Measurements from ENCODE around the gene IFT25. TPM values are rescaled to one million over a fixed set of nuclear protein-coding genes. Genes with fewer than 3 reads are reported as not detected.

Gene IFT25
- total RNA-seq, 2 donors from 2014 or later: 6.5 to 10.1 TPM

DNA sequence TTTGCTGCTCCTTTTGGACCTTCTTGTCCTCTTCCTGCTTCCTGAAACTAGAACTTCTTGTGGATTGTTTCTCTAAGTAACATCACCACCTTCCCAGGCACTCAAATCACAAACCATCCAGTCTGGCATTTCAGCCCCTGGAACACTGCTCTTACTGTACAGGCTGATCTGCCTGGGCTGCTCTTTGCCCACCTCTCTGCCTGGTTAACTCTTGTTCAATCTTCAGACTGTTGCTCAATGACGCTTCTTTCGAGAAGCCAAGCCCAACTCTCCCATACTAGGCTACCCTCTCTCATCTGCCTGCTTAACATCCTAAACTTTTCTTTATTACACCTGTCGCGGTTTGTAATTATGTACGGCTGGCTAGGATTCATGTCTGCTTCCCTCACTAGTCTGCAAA, 50.9 kb downstream of the IFT25 start:
- TF ChIP-seq, protein P1, sequence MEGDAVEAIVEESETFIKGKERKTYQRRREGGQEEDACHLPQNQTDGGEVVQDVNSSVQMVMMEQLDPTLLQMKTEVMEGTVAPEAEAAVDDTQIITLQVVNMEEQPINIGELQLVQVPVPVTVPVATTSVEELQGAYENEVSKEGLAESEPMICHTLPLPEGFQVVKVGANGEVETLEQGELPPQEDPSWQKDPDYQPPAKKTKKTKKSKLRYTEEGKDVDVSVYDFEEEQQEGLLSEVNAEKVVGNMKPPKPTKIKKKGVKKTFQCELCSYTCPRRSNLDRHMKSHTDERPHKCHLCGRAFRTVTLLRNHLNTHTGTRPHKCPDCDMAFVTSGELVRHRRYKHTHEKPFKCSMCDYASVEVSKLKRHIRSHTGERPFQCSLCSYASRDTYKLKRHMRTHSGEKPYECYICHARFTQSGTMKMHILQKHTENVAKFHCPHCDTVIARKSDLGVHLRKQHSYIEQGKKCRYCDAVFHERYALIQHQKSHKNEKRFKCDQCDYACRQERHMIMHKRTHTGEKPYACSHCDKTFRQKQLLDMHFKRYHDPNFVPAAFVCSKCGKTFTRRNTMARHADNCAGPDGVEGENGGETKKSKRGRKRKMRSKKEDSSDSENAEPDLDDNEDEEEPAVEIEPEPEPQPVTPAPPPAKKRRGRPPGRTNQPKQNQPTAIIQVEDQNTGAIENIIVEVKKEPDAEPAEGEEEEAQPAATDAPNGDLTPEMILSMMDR (IDR thresholded peaks at IDR 0.05): no peak
- no peak for DNase-seq (ENCODE audit: low spot score)
- Histone ChIP-seq H3K36me3 (no peaks in the 10 kb centered on the region), H3K4me1 (peaks cover 0 to 16% of the 10 kb centered on the region in 2 donors), H3K27ac (no peak overlapping the region), H3K4me3 (no peak overlapping the region), H3K27me3 (no peaks in the 10 kb centered on the region), H3K9me3 (no peaks in the 10 kb centered on the region)

DNA sequence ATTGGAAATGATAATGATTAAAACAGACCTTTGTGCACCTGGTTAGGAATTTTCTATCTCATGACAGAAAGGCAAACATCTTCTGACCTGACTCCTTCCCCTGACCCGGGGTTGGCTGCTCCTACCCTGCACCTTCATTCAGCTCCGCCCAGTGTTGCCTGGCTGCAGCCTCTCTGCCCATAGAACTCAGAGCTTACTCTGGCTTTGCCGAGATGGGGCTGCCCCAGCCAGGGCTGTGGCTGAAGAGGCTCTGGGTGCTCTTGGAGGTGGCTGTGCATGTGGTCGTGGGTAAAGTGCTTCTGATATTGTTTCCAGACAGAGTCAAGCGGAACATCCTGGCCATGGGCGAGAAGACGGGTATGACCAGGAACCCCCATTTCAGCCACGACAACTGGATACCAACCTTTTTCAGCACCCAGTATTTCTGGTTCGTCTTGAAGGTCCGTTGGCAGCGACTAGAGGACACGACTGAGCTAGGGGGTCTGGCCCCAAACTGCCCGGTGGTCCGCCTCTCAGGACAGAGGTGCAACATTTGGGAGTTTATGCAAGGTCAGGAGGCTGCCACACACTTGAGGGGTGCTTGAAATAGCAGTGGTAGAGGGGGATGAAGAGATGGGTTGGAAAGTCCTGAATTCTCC, 51.4 kb downstream of the IFT25 start, which contains the start of gene DIO1:
TSS of gene DIO1 (plus strand) at position 189 of the 638 bp plus-strand sequence. CDS start at position 213, 24 bp downstream.
- Histone ChIP-seq H3K4me3 (no peak within 1 kb of the TSS), H3K9me3 (no peaks in the 10 kb centered on the region), H3K36me3 (no peaks in the 10 kb centered on the region), H3K27ac (no peak within 1 kb of the TSS), H3K27me3 (no peaks in the 10 kb centered on the region), H3K4me1 (peaks cover 0 to 13% of the 10 kb centered on the region in 2 donors)
- TF ChIP-seq, protein P1 (IDR thresholded peaks at IDR 0.05): no peak
- DNase-seq (ENCODE audit: low spot score): no peak

DNA sequence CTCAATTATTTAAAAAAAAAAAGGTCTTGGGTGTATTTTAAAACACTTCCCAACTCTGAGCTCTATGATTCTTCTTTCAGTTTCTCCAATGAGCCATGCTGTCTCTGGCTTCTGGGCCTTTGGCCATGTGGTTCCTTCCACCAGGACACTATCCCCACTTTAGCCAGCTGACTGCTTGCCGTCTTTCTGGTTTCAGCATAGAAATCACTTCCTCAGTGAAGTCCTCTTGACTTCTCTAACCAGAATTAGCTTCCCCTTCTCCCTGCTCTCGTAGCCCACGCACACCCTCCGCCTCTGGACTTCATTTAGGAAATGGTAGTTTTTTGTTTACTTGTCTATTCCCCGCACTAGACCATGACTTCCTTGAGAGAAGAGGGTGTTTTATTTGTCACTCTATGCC, 52.6 kb downstream of the IFT25 start:
- Histone ChIP-seq H3K4me3 (no peak overlapping the region), H3K36me3 (no peaks in the 10 kb centered on the region), H3K27ac (no peak overlapping the region), H3K27me3 (no peaks in the 10 kb centered on the region), H3K4me1 (peaks cover 0 to 14% of the 10 kb centered on the region in 2 donors), H3K9me3 (no peaks in the 10 kb centered on the region)
- TF ChIP-seq, protein P1 (IDR thresholded peaks at IDR 0.05): no peak
- DNase-seq (ENCODE audit: low spot score): no peak

DNA sequence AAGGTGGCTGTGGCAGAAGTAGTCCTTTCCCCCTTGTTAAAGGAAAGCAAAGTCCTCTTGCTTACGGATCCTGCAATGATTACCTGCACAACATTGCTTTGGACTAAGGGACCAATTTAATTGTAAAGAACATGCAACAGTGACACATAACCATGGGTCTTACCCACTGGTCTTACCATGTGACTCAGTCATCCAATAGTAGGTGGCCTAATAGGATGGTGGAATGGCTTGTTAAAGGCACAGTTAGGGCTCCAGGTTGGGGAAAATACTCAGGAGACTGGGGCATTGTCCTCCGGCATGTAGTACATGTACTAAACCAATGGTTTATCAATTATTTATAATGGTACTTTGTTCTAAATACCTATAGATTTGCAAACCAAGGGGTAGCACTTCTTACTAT, 53.8 kb downstream of the IFT25 start:
- Histone ChIP-seq H3K27ac (no peak overlapping the region), H3K4me1 (peaks cover 0 to 14% of the 10 kb centered on the region in 2 donors), H3K9me3 (no peaks in the 10 kb centered on the region), H3K4me3 (no peak overlapping the region), H3K36me3 (no peaks in the 10 kb centered on the region), H3K27me3 (no peaks in the 10 kb centered on the region)
- DNase-seq (ENCODE audit: low spot score): no peak
- TF ChIP-seq, protein P1 (IDR thresholded peaks at IDR 0.05): no peak

DNA sequence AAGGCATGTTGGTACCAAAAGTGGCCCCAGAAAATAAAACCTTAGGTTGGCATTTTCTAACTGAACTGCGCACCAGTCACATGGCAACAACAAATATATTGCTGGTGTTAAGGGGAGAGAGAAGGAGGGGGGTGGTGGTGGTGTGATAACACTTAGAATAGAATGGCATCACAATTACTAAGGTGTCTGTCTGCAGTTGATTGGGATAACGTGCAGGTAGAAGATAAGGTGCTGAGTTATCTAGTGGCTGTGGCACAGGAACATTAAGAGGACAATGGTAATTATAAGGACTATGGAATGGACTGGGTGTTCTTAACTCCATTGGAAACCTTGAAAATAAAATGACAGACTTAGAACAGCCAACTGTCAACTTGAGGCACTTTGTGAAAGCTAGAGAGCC, 54.5 kb downstream of the IFT25 start:
- Histone ChIP-seq H3K36me3 (no peaks in the 10 kb centered on the region), H3K9me3 (no peaks in the 10 kb centered on the region), H3K27ac (no peak overlapping the region), H3K27me3 (no peaks in the 10 kb centered on the region), H3K4me3 (no peak overlapping the region), H3K4me1 (peaks cover 0 to 14% of the 10 kb centered on the region in 2 donors)
- no peak for DNase-seq (ENCODE audit: low spot score)
- TF ChIP-seq, protein P1 (IDR thresholded peaks at IDR 0.05): no peak

DNA sequence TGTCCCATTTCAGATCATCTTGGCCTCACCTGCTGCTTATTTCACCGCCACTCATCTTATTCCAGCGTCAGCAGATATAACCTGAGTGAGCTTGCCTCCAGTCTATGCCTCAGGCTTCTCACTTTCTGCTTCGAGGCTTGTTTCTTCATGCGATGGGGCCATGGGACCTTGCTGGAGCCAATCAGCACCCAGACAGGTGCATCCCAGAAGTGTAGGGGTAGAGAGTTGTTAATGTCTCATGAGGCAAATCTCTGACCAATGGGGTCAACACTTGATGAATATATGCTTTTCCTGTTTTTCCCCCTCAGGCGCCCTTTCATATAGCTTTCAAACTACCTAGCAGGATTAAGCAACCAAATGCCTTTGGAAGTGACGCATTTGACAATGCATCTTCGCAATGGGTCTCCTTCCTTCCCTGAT, 55.0 kb downstream of the IFT25 start:
- TF ChIP-seq, protein P1 (IDR thresholded peaks at IDR 0.05): no peak
- Histone ChIP-seq H3K27me3 (no peaks in the 10 kb centered on the region), H3K27ac (peak overlapping the region in 1 of 2 donors; percentile 64), H3K36me3 (no peaks in the 10 kb centered on the region), H3K4me3 (peak overlapping the region; percentile 71 to 86), H3K4me1 (peaks cover 0 to 14% of the 10 kb centered on the region in 2 donors), H3K9me3 (no peaks in the 10 kb centered on the region)
- DNase-seq (ENCODE audit: low spot score): no peak

All from right atrium auricular region (tissue), 2 donors.